ENCODE results near the gene SPAG5.

GRCh38 chr17:28615260-28615940, 16.6 kb upstream of the SPAG5 start:
- TF ChIP-seq CTCF (conservative IDR thresholded peaks at IDR 0.05; ENCODE audit: low read length) (no peak), EZH2phosphoT487 (IDR thresholded peaks at IDR 0.05; ENCODE audit: borderline replicate concordance) (no peak)
